Measurements from ENCODE around the gene MUC5AC. TPM values are rescaled to one million over a fixed set of nuclear protein-coding genes. Genes with fewer than 3 reads are reported as not detected.

MUC5AC gene
- total RNA-seq, 6 experiments from 2014 or later, result not detected

DNA sequence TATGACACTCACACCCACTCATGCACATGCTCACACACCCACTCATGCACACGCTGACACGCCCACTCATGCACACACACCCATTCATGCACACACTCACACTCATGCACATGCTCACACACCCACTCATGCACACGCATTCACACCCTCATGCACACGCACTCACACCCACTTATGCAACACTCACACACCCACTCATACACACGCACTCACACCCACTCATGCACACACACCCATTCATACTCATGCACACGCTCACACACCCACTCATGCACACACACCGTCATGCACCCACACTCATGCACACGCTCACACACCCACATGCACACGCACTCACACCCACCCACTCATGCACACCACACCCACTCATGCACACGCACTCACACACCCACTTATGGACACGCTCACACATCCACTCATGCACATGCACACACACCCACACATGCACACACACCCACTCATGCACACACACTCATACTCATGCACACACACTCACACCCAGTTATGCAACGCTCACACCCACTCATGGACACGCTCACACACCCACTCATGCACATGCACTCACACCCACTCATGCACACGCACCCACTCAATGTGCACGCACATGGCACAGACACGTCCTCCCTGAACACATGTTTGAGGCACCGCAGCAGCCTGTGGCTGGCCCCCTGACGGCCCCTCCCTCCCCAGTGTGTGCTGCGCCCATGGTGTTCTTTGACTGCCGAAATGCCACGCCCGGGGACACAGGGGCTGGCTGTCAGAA, 17.9 kb downstream of the MUC5AC start:
- TF ChIP-seq, protein P1, sequence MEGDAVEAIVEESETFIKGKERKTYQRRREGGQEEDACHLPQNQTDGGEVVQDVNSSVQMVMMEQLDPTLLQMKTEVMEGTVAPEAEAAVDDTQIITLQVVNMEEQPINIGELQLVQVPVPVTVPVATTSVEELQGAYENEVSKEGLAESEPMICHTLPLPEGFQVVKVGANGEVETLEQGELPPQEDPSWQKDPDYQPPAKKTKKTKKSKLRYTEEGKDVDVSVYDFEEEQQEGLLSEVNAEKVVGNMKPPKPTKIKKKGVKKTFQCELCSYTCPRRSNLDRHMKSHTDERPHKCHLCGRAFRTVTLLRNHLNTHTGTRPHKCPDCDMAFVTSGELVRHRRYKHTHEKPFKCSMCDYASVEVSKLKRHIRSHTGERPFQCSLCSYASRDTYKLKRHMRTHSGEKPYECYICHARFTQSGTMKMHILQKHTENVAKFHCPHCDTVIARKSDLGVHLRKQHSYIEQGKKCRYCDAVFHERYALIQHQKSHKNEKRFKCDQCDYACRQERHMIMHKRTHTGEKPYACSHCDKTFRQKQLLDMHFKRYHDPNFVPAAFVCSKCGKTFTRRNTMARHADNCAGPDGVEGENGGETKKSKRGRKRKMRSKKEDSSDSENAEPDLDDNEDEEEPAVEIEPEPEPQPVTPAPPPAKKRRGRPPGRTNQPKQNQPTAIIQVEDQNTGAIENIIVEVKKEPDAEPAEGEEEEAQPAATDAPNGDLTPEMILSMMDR (IDR thresholded peaks at IDR 0.05), result no peak
- H3K27me3 Mint-ChIP-seq (ENCODE audit: insufficient read depth), result no peaks in the 10 kb centered on the region; the same call in 1 of the 2 replicates
- H3K36me3 Mint-ChIP-seq (ENCODE audit: low read depth), result peaks cover 8% of the 10 kb centered on the region; the same call in 1 of the 2 replicates
- H3K4me1 Mint-ChIP-seq (ENCODE audit: low read depth), result no peaks in the 10 kb centered on the region
- DNase-seq, result no peak
- no peak overlapping the region for H3K27ac Mint-ChIP-seq
- H3K4me3 Mint-ChIP-seq, result no peak overlapping the region
- H3K9me3 Mint-ChIP-seq, result peaks cover 21% of the 10 kb centered on the region

DNA sequence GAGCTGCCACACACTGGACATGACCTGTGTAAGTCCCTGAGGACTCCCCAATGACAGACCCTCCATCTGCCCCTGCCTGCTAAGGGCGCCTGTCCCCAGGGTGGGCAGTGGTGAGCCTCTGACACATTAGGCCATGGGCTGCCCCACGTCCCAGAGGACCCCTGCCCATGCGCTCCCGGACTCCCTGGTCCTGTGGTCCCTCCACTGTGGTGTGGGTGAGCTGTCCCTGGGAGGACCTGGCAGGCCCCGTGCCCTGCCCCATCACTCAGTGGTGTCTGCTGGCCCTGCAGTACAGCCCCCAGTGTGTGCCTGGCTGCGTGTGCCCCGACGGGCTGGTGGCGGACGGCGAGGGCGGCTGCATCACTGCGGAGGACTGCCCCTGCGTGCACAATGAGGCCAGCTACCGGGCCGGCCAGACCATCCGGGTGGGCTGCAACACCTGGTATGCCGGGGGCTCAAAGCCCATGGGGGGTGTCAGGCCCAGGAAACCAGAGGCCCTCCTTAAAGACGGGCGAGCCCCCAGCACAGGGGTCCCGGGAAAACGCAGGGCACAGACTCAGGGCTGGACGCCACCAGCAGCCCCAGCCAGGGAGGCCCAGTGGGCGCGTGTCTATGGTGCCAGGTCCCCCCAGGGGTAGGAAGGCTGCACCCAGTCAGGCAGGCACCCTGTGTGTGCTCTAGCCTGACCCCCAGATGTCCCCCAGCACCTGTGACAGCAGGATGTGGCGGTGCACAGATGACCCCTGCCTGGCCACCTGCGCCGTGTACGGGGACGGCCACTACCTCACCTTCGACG, 18.7 kb downstream of the MUC5AC start:
- TF ChIP-seq, protein P1 (IDR thresholded peaks at IDR 0.05), result no peak
- H3K36me3 Mint-ChIP-seq (ENCODE audit: low read depth), result peaks cover 8% of the 10 kb centered on the region; the same call in 1 of the 2 replicates
- H3K9me3 Mint-ChIP-seq, result peaks cover 14% of the 10 kb centered on the region
- H3K27ac Mint-ChIP-seq, result no peak overlapping the region
- no peak overlapping the region for H3K4me3 Mint-ChIP-seq
- H3K4me1 Mint-ChIP-seq (ENCODE audit: low read depth), result no peaks in the 10 kb centered on the region
- no peaks in the 10 kb centered on the region; the same call in 1 of the 2 replicates for H3K27me3 Mint-ChIP-seq (ENCODE audit: insufficient read depth)
- no peak for DNase-seq

DNA sequence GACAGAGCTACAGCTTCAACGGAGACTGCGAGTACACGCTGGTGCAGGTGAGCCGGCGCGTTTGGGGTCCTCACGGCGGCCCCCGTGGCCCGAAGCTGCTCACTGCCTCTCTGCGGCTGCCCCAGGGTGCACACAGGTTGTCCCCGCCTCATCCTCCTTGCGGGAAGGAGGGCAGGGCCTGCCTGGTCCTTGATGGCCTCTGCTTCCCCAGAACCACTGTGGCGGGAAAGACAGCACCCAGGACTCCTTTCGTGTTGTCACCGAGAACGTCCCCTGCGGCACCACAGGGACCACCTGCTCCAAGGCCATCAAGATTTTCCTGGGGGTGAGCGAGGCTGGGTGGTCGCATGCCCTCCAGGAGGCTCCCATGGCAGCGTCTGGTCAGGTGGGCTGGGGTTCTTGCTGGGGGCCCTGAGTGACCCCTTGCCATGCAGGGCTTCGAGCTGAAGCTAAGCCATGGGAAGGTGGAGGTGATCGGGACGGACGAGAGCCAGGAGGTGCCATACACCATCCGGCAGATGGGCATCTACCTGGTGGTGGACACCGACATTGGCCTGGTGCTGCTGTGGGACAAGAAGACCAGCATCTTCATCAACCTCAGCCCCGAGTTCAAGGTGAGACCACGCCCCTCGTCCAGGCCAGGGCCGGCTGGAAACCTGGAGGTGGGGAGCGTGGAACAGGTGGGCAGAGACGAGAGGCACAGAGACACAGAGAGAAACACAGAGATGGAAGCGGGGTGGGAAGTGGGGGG, 19.4 kb downstream of the MUC5AC start:
- H3K27ac Mint-ChIP-seq, result no peak overlapping the region
- H3K27me3 Mint-ChIP-seq (ENCODE audit: insufficient read depth), result no peaks in the 10 kb centered on the region
- TF ChIP-seq, protein P1 (IDR thresholded peaks at IDR 0.05), result no peak
- H3K4me3 Mint-ChIP-seq, result no peak overlapping the region
- peaks cover 8% of the 10 kb centered on the region; the same call in 1 of the 2 replicates for H3K36me3 Mint-ChIP-seq (ENCODE audit: low read depth)
- H3K9me3 Mint-ChIP-seq, result peaks cover 15% of the 10 kb centered on the region
- DNase-seq, result no peak
- H3K4me1 Mint-ChIP-seq (ENCODE audit: low read depth), result no peaks in the 10 kb centered on the region

DNA sequence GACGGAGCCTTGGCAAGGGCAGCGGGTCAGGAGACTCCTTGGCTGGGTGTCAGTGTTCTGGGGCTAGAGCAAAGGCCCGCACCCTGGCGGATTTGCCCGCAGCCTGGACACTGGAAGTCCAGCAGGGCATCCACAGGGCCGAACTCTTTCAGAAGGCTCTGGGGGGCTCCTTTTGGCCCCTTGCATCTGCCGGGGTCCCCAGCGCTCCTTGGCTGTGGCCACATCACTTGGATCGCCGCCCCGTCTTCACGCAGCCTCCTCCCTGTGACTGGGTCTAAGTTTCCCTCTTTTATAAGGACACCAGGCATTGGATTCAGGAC, 20.0 kb downstream of the MUC5AC start:
- H3K9me3 Mint-ChIP-seq, result peaks cover 19% of the 10 kb centered on the region
- no peak for DNase-seq
- TF ChIP-seq, protein P1 (IDR thresholded peaks at IDR 0.05), result no peak
- H3K4me1 Mint-ChIP-seq (ENCODE audit: low read depth), result no peaks in the 10 kb centered on the region
- H3K36me3 Mint-ChIP-seq (ENCODE audit: low read depth), result peaks cover 8% of the 10 kb centered on the region; the same call in 1 of the 2 replicates
- H3K4me3 Mint-ChIP-seq, result no peak overlapping the region
- H3K27ac Mint-ChIP-seq, result no peak overlapping the region
- H3K27me3 Mint-ChIP-seq (ENCODE audit: insufficient read depth), result no peaks in the 10 kb centered on the region

DNA sequence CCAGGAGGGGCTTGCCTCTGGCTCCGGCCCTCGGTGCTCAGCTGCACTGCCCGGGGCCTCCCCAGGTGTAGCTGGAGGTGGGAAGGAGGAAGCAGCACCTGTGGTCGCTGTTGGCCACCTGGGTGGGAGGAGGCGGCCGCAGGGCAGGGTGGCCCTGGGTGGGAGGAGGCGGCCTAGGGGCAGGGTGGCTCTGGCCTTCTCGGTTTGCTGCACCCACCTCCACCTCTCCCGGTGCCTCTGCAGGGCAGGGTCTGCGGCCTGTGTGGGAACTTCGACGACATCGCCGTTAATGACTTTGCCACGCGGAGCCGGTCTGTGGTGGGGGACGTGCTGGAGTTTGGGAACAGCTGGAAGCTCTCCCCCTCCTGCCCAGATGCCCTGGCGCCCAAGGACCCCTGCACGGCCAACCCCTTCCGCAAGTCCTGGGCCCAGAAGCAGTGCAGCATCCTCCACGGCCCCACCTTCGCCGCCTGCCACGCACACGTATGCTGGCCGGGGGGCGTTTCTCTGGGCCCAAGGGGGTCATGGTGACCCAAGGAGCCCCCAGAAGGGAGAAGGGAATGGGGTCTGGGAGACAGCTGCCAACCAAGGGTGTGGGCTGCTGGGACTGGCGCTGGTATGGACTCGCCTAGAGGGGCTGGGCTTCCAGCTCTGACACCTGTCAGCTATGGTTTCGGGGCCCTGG, 20.6 kb downstream of the MUC5AC start:
- Mint-ChIP-seq H3K4me3 (no peak overlapping the region), H3K4me1 (ENCODE audit: low read depth) (no peaks in the 10 kb centered on the region), H3K9me3 (peaks cover 19% of the 10 kb centered on the region), H3K27me3 (ENCODE audit: insufficient read depth) (no peaks in the 10 kb centered on the region), H3K36me3 (ENCODE audit: low read depth) (peaks cover 8% of the 10 kb centered on the region; the same call in 1 of the 2 replicates), H3K27ac (no peak overlapping the region)
- DNase-seq, result no peak
- TF ChIP-seq, protein P1 (IDR thresholded peaks at IDR 0.05), result no peak

Data from HFFc6 (cell line).